NCI-H446 treated with DMSO at 0.1 percent for 48 hours (cell line): ENCODE data around the gene DGKB.
A peak's percentile ranks its signal among the peaks of the same experiment; 100 is the strongest.

Experiments
- DNase-seq: peaks from one replicate; lab custom pipeline; 2025; lab: John Stamatoyannopoulos, UW

The DGKB gene

GRCh38 chr7:14859267-14859666, 43.3 kb downstream of the DGKB start:
- no peak for DNase-seq

DNA sequence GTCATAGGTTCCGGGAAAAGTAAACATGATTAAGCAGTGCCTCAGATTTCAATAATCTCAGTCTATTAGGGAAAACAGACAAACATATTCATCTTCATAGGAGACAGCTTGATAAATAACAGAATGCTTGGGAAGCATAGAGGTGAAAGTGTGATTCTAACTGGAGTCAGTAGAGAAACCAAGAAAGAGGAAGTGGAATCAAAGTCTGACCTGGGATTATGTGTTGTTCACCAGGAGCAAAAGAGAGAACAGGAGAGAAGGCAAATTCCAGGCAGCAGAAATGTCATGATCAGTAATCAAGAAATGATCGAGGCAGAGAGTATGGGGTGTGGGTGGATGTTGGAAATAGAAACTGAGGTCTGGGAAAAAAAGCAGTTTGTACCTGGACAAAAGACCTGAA, 43.7 kb downstream of the DGKB start:
- no peak for DNase-seq

GRCh38 chr7:14858410-14858809, 44.1 kb downstream of the DGKB start:
- DNase-seq, result no peak

DNA sequence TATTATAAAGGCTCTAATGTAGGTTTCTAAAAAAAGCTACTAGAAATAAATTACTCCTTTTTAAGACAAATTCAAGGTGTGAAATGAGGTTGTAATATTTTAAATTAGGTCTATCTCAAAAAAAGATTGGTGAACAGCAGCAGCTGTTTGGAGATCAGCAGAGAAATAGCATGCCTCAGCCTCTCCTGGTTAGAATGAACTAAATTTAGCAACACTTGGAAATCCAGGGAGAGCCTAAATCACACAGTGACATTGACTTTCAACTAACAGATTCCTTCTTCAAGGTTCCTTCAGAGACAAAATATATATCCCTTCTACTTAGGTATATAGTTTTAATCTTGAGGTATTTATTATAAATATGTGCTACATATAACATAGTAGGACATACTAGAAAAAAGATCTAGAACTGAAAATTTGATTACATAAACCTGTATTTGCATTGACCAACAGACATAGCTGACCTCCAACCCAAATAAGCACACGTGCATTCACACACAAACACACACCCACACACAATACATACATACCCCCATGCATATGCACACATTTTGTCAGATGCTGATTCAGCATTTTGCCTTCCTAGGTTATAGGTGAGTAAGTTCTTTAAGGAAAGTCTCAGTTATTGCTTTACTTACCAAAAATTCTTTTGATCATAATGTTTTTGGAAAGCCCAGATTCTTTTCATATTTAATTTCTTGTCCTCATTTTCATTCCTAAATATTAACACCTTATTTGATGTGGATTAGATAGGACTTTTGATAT, 47.3 kb downstream of the DGKB start:
- no peak for DNase-seq

DNA sequence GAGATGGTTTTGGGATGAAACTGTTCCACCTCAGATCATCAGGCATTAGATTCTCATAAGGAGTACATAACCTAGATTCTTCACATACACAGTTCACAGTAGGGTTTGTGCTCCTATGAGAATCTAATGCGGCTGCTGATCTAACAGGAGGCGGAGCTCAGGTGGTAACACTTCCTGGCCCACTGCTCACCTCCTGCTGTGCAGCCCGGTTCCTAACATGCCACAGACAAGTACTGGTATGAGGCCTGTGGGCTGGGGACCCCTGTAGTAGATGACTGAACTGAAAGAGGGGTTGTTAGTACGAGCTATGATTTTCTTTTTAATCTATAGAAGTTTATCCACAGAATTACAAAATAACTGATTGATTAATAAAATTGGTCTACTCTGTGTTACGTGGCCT, 48.1 kb downstream of the DGKB start:
- no peak for DNase-seq

- no peak for DNase-seq
Measured at GRCh38 chr7:14851610-14852009, 50.9 kb downstream of the DGKB start.

GRCh38 chr7:14850039-14850438, 52.5 kb downstream of the DGKB start:
- no peak for DNase-seq

DNA sequence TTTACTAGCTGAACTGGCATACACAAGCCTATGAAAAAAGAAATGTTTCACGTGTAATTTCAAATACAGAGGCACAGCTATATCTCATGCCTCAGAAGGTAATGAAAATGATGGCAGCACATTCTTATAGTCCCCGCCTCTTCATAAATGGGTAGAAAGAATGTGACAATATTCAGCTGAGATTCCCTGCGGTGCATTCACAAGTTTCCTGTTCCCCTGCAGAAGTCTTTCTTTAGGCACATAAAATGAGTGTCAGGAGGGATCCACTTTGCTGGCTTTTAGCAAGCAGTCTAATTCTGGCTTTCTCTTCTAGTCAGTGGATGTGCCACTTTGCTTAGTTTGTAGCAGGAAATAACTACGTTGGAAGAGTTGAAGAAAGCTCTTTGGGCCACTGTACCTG, 56.1 kb downstream of the DGKB start:
- no peak for DNase-seq

- no peak for DNase-seq
Measured at GRCh38 chr7:14843755-14844154, 58.8 kb downstream of the DGKB start.

GRCh38 chr7:14842523-14842922, 60.0 kb downstream of the DGKB start:
- no peak for DNase-seq

DNA sequence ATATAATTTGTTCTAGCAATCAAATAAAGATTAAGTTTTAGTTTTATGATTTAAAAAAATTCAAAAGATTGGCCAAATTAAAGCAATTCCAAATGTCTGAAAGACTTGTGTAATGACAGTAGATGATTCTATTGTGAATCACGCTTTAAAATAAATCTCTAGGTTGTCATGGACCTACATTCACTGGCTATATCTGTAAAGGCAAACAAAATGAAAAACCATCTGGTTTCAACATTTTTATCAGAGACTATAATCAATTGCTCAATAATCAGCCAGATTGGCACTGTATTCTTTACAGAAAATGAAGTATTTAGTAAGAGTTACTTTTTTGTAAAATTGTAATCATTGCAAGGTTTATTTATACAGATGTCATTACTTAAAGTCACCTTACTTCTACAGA, 60.7 kb downstream of the DGKB start:
- DNase-seq, result no peak

DNA sequence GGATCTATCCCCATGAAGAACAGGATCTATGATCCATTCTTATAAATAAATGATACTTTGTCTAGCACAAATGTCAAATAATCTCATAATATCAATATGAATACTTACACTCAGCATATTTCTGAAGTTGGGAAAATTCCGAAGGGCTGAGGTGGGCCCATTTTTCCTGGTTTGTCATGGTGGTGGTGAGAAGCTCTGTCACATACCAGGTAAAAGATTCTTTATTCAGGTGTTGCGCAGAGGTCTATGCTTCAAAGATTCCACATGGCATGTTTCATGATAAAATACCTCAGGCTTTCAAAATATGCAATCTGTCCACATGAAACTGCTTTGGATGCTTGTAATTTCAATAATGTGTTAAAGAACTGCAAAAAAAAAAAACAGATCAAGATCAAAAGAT, 61.5 kb downstream of the DGKB start:
- no peak for DNase-seq

- DNase-seq, result peak; percentile 67
Measured at GRCh38 chr7:14839307-14839706, 63.2 kb downstream of the DGKB start.

DNA sequence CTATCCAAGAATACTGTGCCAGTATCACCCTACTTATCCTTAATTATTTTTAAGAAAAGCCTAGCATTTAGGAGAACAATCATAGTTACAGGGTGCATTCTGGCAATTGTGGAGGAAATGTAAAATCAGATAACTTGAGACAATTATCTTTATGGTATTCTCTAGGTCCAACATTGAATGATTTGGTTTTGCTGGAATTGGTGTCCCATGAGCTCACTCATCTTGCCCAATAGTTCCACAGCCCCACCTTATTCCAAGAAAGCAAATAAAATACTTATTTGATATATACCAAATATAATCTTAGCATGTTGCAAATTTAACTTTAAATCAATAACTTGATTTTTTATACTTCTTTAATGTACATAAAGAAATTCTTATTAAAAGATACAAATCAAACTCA, 65.3 kb downstream of the DGKB start:
- no peak for DNase-seq

- peak; percentile 93 for DNase-seq
Measured at GRCh38 chr7:14836571-14837189, 65.9 kb downstream of the DGKB start.

DNA sequence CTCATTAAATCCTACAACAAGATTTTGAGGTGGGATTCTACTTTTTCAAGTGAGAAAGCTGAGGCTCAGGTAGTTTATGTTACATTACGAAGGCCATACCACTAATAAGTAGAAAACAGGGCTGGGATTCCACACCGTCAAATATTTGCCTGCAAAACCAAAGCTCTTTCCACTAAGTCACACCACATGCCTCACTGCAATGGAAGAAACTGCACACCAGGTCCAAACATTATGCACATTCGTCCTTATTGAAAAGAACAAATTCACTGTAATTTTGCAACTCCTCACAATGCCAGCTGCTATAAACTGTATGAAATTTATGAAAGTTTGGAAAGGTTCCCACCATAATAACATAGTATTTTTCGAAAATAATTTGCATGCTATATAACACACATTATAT, 66.5 kb downstream of the DGKB start:
- peak; percentile 34 for DNase-seq

DNA sequence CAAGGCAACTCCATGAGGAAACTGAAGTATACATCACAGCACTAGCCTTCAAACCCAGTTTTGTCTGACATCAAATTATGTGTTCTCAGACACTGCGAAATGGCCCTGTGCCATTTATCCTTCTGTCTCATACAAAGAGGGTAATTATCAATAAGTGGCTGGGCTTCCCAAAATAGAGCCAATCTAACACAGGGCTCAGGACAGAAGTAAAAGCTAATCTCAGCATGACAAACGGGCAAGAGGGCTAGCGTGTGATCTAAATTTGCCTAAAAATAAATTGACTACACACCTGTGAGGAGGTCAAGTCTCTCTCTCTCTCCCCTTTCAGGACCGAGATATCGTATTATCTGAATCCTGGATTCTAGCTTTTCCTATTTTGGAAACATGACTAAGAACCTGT, 67.2 kb downstream of the DGKB start:
- peak; percentile 83 for DNase-seq

- peak; percentile 58 for DNase-seq
Measured at GRCh38 chr7:14834883-14835282, 67.7 kb downstream of the DGKB start.

DNA sequence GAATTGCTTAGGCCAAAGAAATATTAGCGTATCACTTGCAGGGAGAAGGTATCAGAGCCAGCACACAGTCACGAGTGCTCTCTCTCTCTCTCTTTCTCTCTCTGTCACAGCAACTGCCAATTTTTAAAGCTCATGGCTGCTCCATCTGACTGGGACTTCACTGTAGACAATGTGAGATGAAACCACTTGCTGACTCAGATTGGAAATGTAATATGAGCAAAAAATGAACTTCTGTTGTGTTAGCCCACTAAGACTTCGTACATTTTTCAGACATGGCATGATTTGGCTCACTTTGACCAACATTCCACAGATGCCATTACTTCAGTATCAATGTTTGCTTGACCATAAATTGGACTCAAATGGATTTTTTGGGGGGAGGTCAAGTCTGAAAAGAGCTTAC, 68.1 kb downstream of the DGKB start:
- DNase-seq, result peak; percentile 88

- DNase-seq, result no peak
Measured at GRCh38 chr7:14833707-14834106, 68.8 kb downstream of the DGKB start.

- DNase-seq, result no peak
Measured at GRCh38 chr7:14828053-14828452, 74.5 kb downstream of the DGKB start.

DNA sequence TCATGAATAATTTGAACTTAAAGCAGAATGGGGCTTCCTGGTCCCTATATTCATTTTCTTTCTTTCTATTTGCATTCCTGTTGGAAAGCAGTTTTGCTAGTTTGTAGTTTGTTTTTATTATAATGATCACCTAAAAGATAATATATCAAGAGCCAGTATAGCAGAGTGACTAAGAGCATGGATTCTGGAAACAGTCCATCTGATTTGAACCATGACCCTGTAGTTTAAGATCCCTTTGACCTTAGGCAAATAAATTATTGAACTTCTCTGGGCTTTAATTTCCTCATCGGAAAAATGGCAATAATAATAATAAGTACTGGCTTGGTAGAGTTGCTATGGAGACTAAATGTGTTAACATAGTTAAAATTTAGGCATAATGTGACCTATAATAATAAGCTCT, 76.1 kb downstream of the DGKB start:
- DNase-seq, result no peak

DNA sequence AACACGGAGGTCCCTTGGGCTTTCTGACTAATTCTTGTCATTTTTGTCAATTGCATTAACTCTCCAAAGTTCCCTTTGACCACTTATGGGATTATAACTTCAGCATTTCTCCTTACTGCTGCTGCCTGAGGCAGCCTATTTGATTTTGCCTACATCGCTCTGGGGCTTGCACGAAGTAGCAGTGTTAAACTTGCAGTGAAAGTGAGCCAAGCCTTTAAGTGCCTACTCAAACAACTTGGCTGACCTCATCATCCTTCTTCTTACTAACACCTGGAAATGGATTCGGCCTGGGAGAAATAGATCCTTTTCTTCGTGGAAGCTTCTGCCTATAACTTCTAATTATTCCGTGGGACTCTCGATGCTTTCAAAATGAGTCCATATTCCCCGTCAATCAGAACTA, 76.6 kb downstream of the DGKB start:
- DNase-seq, result no peak

- no peak for DNase-seq
Measured at GRCh38 chr7:14822481-14822854, 80.1 kb downstream of the DGKB start.
